H1 (cell line): Measurements from ENCODE around the gene TLCD3A. TPM values are rescaled to one million over a fixed set of nuclear protein-coding genes. Genes with fewer than 3 reads are reported as not detected.

ENCODE experiments used
- CTCF ChIA-PET: fragments of 300-600 bp; sonication (Branson Sonifier 250); formaldehyde crosslinking; loops from one replicate; lab custom pipeline; 2021; ENCODE audit not compliant: partially characterized antibody; lab: Charles Lee
- POLR2A ChIA-PET: fragments of 300-600 bp; sonication (Branson Sonifier 250); formaldehyde crosslinking; loops from one replicate; lab custom pipeline; 2021; ENCODE audit warnings: inconsistent platforms; ENCODE audit not compliant: partially characterized antibody; lab: Charles Lee
- DNase-seq, 2 experiments: peaks; one replicate each; pipeline versions ENCODE4 v3.0.0 to v3.0.0-alpha.2; 2010 to 2022; ENCODE audit warnings: low spot score in 2 of 2, low read depth in 1 of 2, mixed read lengths in 1 of 2
- FAIRE-seq: peaks from 2 replicates; lab custom pipeline; 2011; peaks lifted over from hg19 to GRCh38; lab: Jason Lieb, UNC
- H2AFZ ChIP-seq: 2 replicates; pipeline ENCODE4 v1.8.1; 2012; ENCODE audit warnings: low read length, inconsistent platforms
- H2AK5ac ChIP-seq: 2 replicates; pipeline ENCODE4 v1.6.1; 2013; ENCODE audit warnings: low read depth, low read length
- H2BK120ac ChIP-seq: replicated peaks from 2 replicates; pipeline ENCODE3; 2013; ENCODE audit warnings: low read depth, low read length, inconsistent platforms
- H2BK12ac ChIP-seq: 2 replicates; pipeline ENCODE4 v1.6.1; 2013; ENCODE audit warnings: low read depth, low read length
- H2BK15ac ChIP-seq: 2 replicates; pipeline ENCODE4 v1.6.1; 2013; ENCODE audit warnings: low read length
- H2BK20ac ChIP-seq: 2 replicates; pipeline ENCODE4 v1.6.1; 2013; ENCODE audit warnings: low read length
- H2BK5ac ChIP-seq: 2 replicates; pipeline ENCODE4 v1.6.1; 2013; ENCODE audit warnings: low read depth, low read length
- H3K14ac ChIP-seq: 2 replicates; pipeline ENCODE4 v1.6.1; 2013; ENCODE audit warnings: inconsistent platforms; ENCODE audit not compliant: insufficient read length
- H3K18ac ChIP-seq: 2 replicates; pipeline ENCODE4 v1.6.1; 2013; ENCODE audit warnings: low read length; ENCODE audit errors: extremely low read depth
- H3K23ac ChIP-seq: 2 replicates; pipeline ENCODE4 v1.6.1; 2013; ENCODE audit warnings: inconsistent platforms; ENCODE audit not compliant: insufficient read length
- H3K23me2 ChIP-seq: 2 replicates; pipeline ENCODE4 v1.6.1; 2013; ENCODE audit warnings: low read depth, low read length
- H3K27ac ChIP-seq: 2 replicates; pipeline ENCODE4 v1.6.1; 2011; ENCODE audit warnings: low read depth, low read length, inconsistent platforms
- H3K27me3 ChIP-seq, 4 experiments: replicated peaks in 1 of 4; 1 replicate in 1 of 4; 2 replicates in 3 of 4; pipeline versions ENCODE4 v1.6.1 to v1.8.1; 2011 to 2013; ENCODE audit warnings: low read length in 3 of 4, mild to moderate bottlenecking in 3 of 4, inconsistent platforms in 2 of 4, mixed read lengths in 2 of 4, moderate library complexity in 1 of 4; ENCODE audit not compliant: control insufficient read depth in 3 of 4, insufficient read depth in 3 of 4; ENCODE audit errors: extremely low read depth in 1 of 4
- H3K36me3 ChIP-seq, 4 experiments: 2 replicates each; pipeline versions ENCODE4 v1.6.1 to v1.8.1; 2011 to 2013; ENCODE audit warnings: mild to moderate bottlenecking in 4 of 4, low read length in 3 of 4, moderate library complexity in 2 of 4, control low read depth in 1 of 4, inconsistent platforms in 1 of 4; ENCODE audit not compliant: insufficient read depth in 4 of 4, control insufficient read depth in 2 of 4
- H3K4ac ChIP-seq: replicated peaks from 2 replicates; pipeline ENCODE3; 2013; ENCODE audit warnings: low read length, low read depth, mixed read lengths, inconsistent platforms; ENCODE audit not compliant: insufficient read length
- H3K4me1 ChIP-seq, 4 experiments: replicated peaks in 1 of 4; 1 replicate in 1 of 4; 2 replicates in 3 of 4; pipeline versions ENCODE4 v1.6.1 to v1.8.1; 2011 to 2013; ENCODE audit warnings: low read length in 3 of 4, inconsistent platforms in 2 of 4, mixed read lengths in 1 of 4; ENCODE audit not compliant: insufficient read depth in 4 of 4, control insufficient read depth in 3 of 4
- H3K4me2 ChIP-seq, 2 experiments: 2 replicates each; pipeline versions ENCODE4 v1.6.1 to v1.8.1; 2011 to 2013; ENCODE audit warnings: low read depth in 2 of 2, low read length in 2 of 2, control low read depth in 1 of 2, inconsistent platforms in 1 of 2, mild to moderate bottlenecking in 1 of 2; ENCODE audit not compliant: insufficient read depth in 1 of 2
- H3K4me3 ChIP-seq, 4 experiments: fragments of 200-600, 300-600 bp in 1 of 4; sonication (generic), shearing (Covaris generic), sonication (Bioruptor Twin) in 1 of 4; 2 replicates each; pipeline versions ENCODE4 v1.5.1 to v1.8.1; 2011 to 2016; ENCODE audit warnings: low read length in 4 of 4, low read depth in 3 of 4, control low read depth in 2 of 4, inconsistent platforms in 2 of 4, mild to moderate bottlenecking in 2 of 4, mixed read lengths in 1 of 4, moderate library complexity in 1 of 4; ENCODE audit not compliant: insufficient read depth in 2 of 4; ENCODE audit errors: extremely low read depth in 1 of 4
- H3K56ac ChIP-seq: replicated peaks from 2 replicates; pipeline ENCODE3; 2013; ENCODE audit warnings: low read depth, mild to moderate bottlenecking, mixed read lengths, low read length, inconsistent platforms; ENCODE audit not compliant: insufficient read length
- H3K79me1 ChIP-seq: 2 replicates; pipeline ENCODE4 v1.6.1; 2013; ENCODE audit warnings: low read depth, low read length, control low read depth
- H3K79me2 ChIP-seq, 2 experiments: 2 replicates each; pipeline versions ENCODE4 v1.6.1 to v1.8.1; 2012 to 2013; ENCODE audit warnings: low read length in 2 of 2, mild to moderate bottlenecking in 2 of 2, inconsistent platforms in 1 of 2; ENCODE audit not compliant: insufficient read depth in 2 of 2, control insufficient read depth in 1 of 2
- H3K9ac ChIP-seq, 4 experiments: replicated peaks in 1 of 4; 1 replicate in 1 of 4; 2 replicates in 3 of 4; pipeline versions ENCODE4 v1.6.1 to v1.8.1; 2011 to 2013; ENCODE audit warnings: low read depth in 3 of 4, low read length in 3 of 4, control low read depth in 2 of 4, mild to moderate bottlenecking in 2 of 4, moderate library complexity in 2 of 4, inconsistent platforms in 1 of 4; ENCODE audit errors: extremely low read depth in 1 of 4
- H3K9me3 ChIP-seq, 2 experiments: 2 replicates each; pipeline versions ENCODE4 v1.6.1 to v1.8.1; 2012 to 2013; ENCODE audit warnings: mild to moderate bottlenecking in 2 of 2, moderate library complexity in 2 of 2, control low read depth in 1 of 2, inconsistent platforms in 1 of 2, low read depth in 1 of 2, low read length in 1 of 2, mixed read lengths in 1 of 2; ENCODE audit not compliant: insufficient read depth in 2 of 2
- H4K20me1 ChIP-seq, 2 experiments: replicated peaks in 1 of 2; 2 replicates each; pipeline versions ENCODE3 to v1.8.1; 2011 to 2013; ENCODE audit warnings: inconsistent platforms in 2 of 2, low read length in 2 of 2, mild to moderate bottlenecking in 1 of 2; ENCODE audit not compliant: insufficient read depth in 2 of 2, control insufficient read depth in 1 of 2
- H4K5ac ChIP-seq: 2 replicates; pipeline ENCODE4 v1.6.1; 2013; ENCODE audit warnings: low read length, low read depth, mixed read lengths, inconsistent platforms; ENCODE audit not compliant: insufficient read length
- H4K8ac ChIP-seq: 2 replicates; pipeline ENCODE4 v1.8.0; 2013; ENCODE audit warnings: mild to moderate bottlenecking, moderate library complexity, low read length, inconsistent platforms; ENCODE audit not compliant: insufficient read depth; ENCODE audit errors: extremely low read depth
- H4K91ac ChIP-seq: replicated peaks from 2 replicates; pipeline ENCODE3; 2013; ENCODE audit warnings: low read length, mixed read lengths, inconsistent platforms; ENCODE audit not compliant: insufficient read length
- ASH2L ChIP-seq: fragments of 200-600, 300-600 bp; sonication (generic); IDR thresholded peaks from one replicate; pipeline ENCODE4 v1.7.1; 2017; ENCODE audit warnings: low read length
- EZH2 ChIP-seq: fragments of 200-600 bp; sonication (generic); IDR thresholded peaks from 2 replicates; pipeline ENCODE4 v1.7.1; 2012; ENCODE audit warnings: low read depth, mild to moderate bottlenecking, moderate library complexity, low read length, inconsistent platforms; ENCODE audit not compliant: severe bottlenecking
- GTF2F1 ChIP-seq: IDR thresholded peaks from 2 replicates; pipeline ENCODE4 v1.6.1; 2012; ENCODE audit warnings: low read depth, low read length, improper control_type of control experiment, borderline replicate concordance
- HDAC2 ChIP-seq, 2 experiments: fragments of 300-600 bp in 1 of 2; sonication (generic) in 1 of 2; IDR thresholded peaks; 2 replicates each; pipeline ENCODE4 v1.6.1; 2011 to 2012; ENCODE audit warnings: low read depth in 2 of 2, low read length in 2 of 2, mild to moderate bottlenecking in 2 of 2, moderate library complexity in 2 of 2, borderline replicate concordance in 1 of 2, inconsistent platforms in 1 of 2
- JUN ChIP-seq: IDR thresholded peaks from 2 replicates; pipeline ENCODE4 v1.6.1; 2011; ENCODE audit warnings: low read depth, mild to moderate bottlenecking, improper control_type of control experiment, low read length
- KDM4A ChIP-seq: IDR thresholded peaks from one replicate; pipeline ENCODE4 v1.7.1; 2012; ENCODE audit warnings: low read depth, mild to moderate bottlenecking, moderate library complexity, low read length, inconsistent platforms; ENCODE audit not compliant: severe bottlenecking
- NANOG ChIP-seq: IDR thresholded peaks from 2 replicates; pipeline ENCODE4 v1.6.1; 2011; ENCODE audit warnings: low read length, low read depth, mild to moderate bottlenecking, inconsistent platforms; ENCODE audit not compliant: insufficient read depth, poor library complexity, severe bottlenecking
- POLR2A ChIP-seq, 2 experiments: IDR thresholded peaks; 1 replicate in 1 of 2; 2 replicates in 1 of 2; pipeline ENCODE4 v1.6.1; 2011; ENCODE audit warnings: low read depth in 2 of 2, low read length in 2 of 2, mild to moderate bottlenecking in 2 of 2; ENCODE audit errors: control extremely low read depth in 1 of 2
- RAD21 ChIP-seq, 2 experiments: IDR thresholded peaks in 1 of 2; conservative IDR thresholded peaks in 1 of 2; 2 replicates each; pipeline ENCODE4 v1.6.1; 2011; ENCODE audit warnings: low read depth in 2 of 2, low read length in 2 of 2, improper control_type of control experiment in 1 of 2, inconsistent platforms in 1 of 2, mild to moderate bottlenecking in 1 of 2, moderate library complexity in 1 of 2
- RXRA ChIP-seq: IDR thresholded peaks from 2 replicates; pipeline ENCODE4 v1.6.1; 2011; ENCODE audit warnings: low read depth, mild to moderate bottlenecking, low read length, moderate library complexity; ENCODE audit not compliant: insufficient read depth
- SP4 ChIP-seq: IDR thresholded peaks from 2 replicates; pipeline ENCODE4 v1.6.1; 2012; ENCODE audit warnings: low read length, inconsistent platforms
- TBP ChIP-seq: IDR thresholded peaks from 2 replicates; pipeline ENCODE4 v1.6.1; 2011; ENCODE audit warnings: low read depth, low read length, improper control_type of control experiment
- WGBS, 2 experiments: shearing (Covaris generic) in 1 of 2; methylation state at CpG; one replicate each; pipeline versions ENCODE4 v1.1.6 to v1.1.7; 2013 to 2015; ENCODE audit warnings: low lambda C conversion rate in 2 of 2, mixed read lengths in 2 of 2, inconsistent platforms in 1 of 2, low coverage in 1 of 2, missing lambda C conversion rate in 1 of 2; ENCODE audit not compliant: insufficient replicate concordance in 2 of 2, insufficient coverage in 1 of 2, insufficient read length in 1 of 2; ENCODE audit errors: extremely low coverage in 1 of 2, missing lambda C conversion rate in 1 of 2; 5-methylcytosine and 5-hydroxymethylcytosine counted together
- polyA plus RNA-seq, 7 experiments: library from polyadenylated mRNA; depleted of rRNA in 3 of 7; stranded (reverse) in 5 of 7; unstranded in 2 of 7; fragments of >200 nt in 5 of 7; fragments of 200-250 nt in 2 of 7; gene quantifications; 1 replicate in 5 of 7; 2 replicates in 1 of 7; 4 replicates in 1 of 7; pipeline versions ENCODE4 v1.2.1 to v1.2.3, GENCODE V29; 2011 to 2013; ENCODE audit warnings: missing spikeins in 2 of 7, mixed read lengths in 2 of 7
- total RNA-seq: library from RNA; stranded (reverse); fragmentation: NEBNext Ultra II Directional; extraction: Animal tissue kit (Norgen Biotek cat#: 25700); gene quantifications from 2 replicates; pipeline ENCODE4 v1.2.1, GENCODE V29; 2021

Gene TLCD3A
- total and polyA plus RNA-seq, 2 of the 8 experiments (the other 6 are each of a cell fraction or from before 2014, with no cell fraction given) = 26.1 to 48.8 TPM

GRCh38 chr17:689556-690275 lies 42.7 kb upstream of the TLCD3A start:
- no peaks in the 10 kb centered on the region for H3K27me3 ChIP-seq
- H3K9ac ChIP-seq = no peak overlapping the region; a peak in 1 of 7 replicates
- H4K5ac ChIP-seq = no peak overlapping the region
- peaks cover 0 to 15% (median 5%) of the 10 kb centered on the region in 4 experiments; a peak in 4 of 8 replicates for H3K36me3 ChIP-seq
- no peak overlapping the region for H3K18ac ChIP-seq
- H3K4me2 ChIP-seq = no peak overlapping the region
- no peak overlapping the region for H3K14ac ChIP-seq
- no peak overlapping the region for H3K23ac ChIP-seq
- H3K4me3 ChIP-seq = no peak overlapping the region
- H3K23me2 ChIP-seq = no peaks in the 10 kb centered on the region
- H2BK12ac ChIP-seq = no peak overlapping the region
- WGBS, 2 experiments = 85% methylated on average over 17 of the region's 17 CpGs; no CpG with 5 or more reads in 1 of the 2 experiments
- no peaks in the 10 kb centered on the region for H3K9me3 ChIP-seq
- H2BK15ac ChIP-seq = no peak overlapping the region
- H3K79me1 ChIP-seq = no peaks in the 10 kb centered on the region; the same call in 1 of the 2 replicates
- ChIA-PET CTCF (interaction anchor here (0.7 to 6.1 kb wide), 9 partner anchors 10 to 544 kb away, joined by 3 to 79 read pairs (median 4); no protein-coding TSS in a partner anchor), POLR2A (interaction anchor here (1.1 kb wide), 1 partner anchor 278 kb away, joined by 3 read pairs; no protein-coding TSS in a partner anchor)
- H3K56ac ChIP-seq = no peak overlapping the region
- no peak overlapping the region for H2AK5ac ChIP-seq
- DNase-seq = no peak
- no peak overlapping the region for H4K91ac ChIP-seq
- no peak overlapping the region for H4K8ac ChIP-seq
- H2AFZ ChIP-seq = no peak overlapping the region
- FAIRE-seq = no peak
- H2BK20ac ChIP-seq = no peak overlapping the region
- no peak overlapping the region for H3K27ac ChIP-seq
- H2BK5ac ChIP-seq = no peak overlapping the region
- no peaks in the 10 kb centered on the region for H3K79me2 ChIP-seq
- no peaks in the 10 kb centered on the region for H3K4me1 ChIP-seq
- H3K4ac ChIP-seq = no peak overlapping the region
- no peak overlapping the region for H2BK120ac ChIP-seq
- peaks cover 0 to 2% of the 10 kb centered on the region in 2 experiments for H4K20me1 ChIP-seq
- TF ChIP-seq SP4 = no peak
- TF ChIP-seq KDM4A = no peak
- no peak for TF ChIP-seq NANOG
- no peak for TF ChIP-seq HDAC2 (IDR thresholded peaks at IDR 0.05; ENCODE audit: borderline replicate concordance in 1 of 2, low read depth in 2 of 2, low read length in 2 of 2)
- TF ChIP-seq RXRA = no peak
- no peak for TF ChIP-seq JUN
- TF ChIP-seq RAD21 (IDR thresholded peaks at IDR 0.05 in 1 of 2, conservative IDR thresholded peaks at IDR 0.05 in 1 of 2; ENCODE audit: low read depth in 2 of 2, low read length in 2 of 2) = no peak
- no peak for TF ChIP-seq GTF2F1
- TF ChIP-seq TBP = no peak
- no peak for TF ChIP-seq ASH2L
- no peak for TF ChIP-seq POLR2A (IDR thresholded peaks at IDR 0.05; ENCODE audit: control extremely low read depth in 1 of 2, low read depth in 2 of 2, low read length in 2 of 2)
- TF ChIP-seq EZH2 = no peak
